ENCODE data around the gene FBRS. TPM values are rescaled to one million over a fixed set of nuclear protein-coding genes. Genes with fewer than 3 reads are reported as not detected.
A peak's percentile ranks its signal among the peaks of the same experiment; 100 is the strongest.

The FBRS gene
- total and polyA plus RNA-seq, 2 donors (not counting 3 experiments of a cell fraction or from before 2014, with no cell fraction given), result 15.5 to 68.6 TPM

DNA sequence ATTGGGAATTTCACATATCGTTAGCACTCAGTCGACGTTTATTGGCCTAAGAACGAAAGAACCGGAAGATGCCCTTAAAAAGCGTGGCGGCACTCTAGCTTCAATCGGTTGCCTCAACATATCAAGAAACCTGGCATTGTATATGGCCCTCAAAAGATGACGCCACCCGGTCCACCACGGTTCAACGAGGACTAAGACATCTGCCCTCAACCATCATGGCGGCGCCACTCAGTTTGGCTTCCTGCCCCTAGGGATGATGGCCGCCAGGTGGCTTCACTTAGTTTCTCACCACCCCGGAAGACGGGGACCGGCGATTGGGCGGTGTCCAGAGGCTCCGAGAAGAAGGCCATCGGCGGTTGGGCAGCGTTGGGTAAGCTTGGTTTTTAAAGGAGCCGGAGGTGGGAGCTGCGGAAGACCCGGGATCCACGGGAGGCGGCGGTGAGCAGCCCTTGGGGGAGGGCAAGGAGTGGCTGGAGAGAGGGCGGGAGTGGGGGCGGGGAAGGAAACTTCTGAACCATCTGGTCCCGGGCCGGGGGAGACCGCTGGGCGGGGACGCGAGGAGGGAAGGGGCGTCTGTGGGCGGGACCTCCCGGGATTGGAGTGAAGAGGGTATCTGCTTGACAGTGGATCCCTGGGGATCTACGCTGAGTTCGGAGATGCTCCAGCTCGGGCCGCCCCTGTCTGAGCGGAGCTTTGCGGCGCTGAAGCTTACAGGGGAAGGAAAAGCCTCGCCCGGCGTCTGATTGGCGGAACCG, 7.7 kb upstream of the FBRS start, which contains the start of gene PRR14:
Gene PRR14, plus strand, starts transcription at position 592 of the 755 bp plus-strand sequence. CDS start 686 bp downstream, outside the sequence.
- BruUV-seq (replicated peaks), result no TSS peak

More for the DNA sequence above, 7.7 kb upstream of the FBRS start, which contains the start of gene PRR14:
- POLR2A ChIA-PET, result interaction anchor here (1.1 to 1.3 kb wide), 2 partner anchors 8 to 16 kb away, joined by 5 to 8 read pairs; partner anchors contain the start of gene FBRS
- H3K4me1 ChIP-seq (ENCODE audit: control insufficient read depth, extremely low read depth, insufficient read depth, low read length), result peaks cover 11% of the 10 kb centered on the region
- TF ChIP-seq, protein P1, sequence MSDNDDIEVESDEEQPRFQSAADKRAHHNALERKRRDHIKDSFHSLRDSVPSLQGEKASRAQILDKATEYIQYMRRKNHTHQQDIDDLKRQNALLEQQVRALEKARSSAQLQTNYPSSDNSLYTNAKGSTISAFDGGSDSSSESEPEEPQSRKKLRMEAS (IDR thresholded peaks at IDR 0.05; ENCODE audit: insufficient read depth, insufficient read length), result no peak
- no peak for TF ChIP-seq FOS (IDR thresholded peaks at IDR 0.05; ENCODE audit: borderline replicate concordance, insufficient read depth, low read length)
- TF ChIP-seq, protein P2, sequence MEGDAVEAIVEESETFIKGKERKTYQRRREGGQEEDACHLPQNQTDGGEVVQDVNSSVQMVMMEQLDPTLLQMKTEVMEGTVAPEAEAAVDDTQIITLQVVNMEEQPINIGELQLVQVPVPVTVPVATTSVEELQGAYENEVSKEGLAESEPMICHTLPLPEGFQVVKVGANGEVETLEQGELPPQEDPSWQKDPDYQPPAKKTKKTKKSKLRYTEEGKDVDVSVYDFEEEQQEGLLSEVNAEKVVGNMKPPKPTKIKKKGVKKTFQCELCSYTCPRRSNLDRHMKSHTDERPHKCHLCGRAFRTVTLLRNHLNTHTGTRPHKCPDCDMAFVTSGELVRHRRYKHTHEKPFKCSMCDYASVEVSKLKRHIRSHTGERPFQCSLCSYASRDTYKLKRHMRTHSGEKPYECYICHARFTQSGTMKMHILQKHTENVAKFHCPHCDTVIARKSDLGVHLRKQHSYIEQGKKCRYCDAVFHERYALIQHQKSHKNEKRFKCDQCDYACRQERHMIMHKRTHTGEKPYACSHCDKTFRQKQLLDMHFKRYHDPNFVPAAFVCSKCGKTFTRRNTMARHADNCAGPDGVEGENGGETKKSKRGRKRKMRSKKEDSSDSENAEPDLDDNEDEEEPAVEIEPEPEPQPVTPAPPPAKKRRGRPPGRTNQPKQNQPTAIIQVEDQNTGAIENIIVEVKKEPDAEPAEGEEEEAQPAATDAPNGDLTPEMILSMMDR (IDR thresholded peaks at IDR 0.05; ENCODE audit: extremely low read depth in 1 of 2, insufficient read depth in 1 of 2, low read depth in 1 of 2, low read length in 2 of 2), result no peak
- peak; percentile 25 for TF ChIP-seq POLR2A (IDR thresholded peaks at IDR 0.05; ENCODE audit: low read depth, low read length)
- TF ChIP-seq JUN (IDR thresholded peaks at IDR 0.05; ENCODE audit: borderline replicate concordance, insufficient read depth, insufficient read length, low read depth), result peak; percentile 49
- H2AFZ ChIP-seq (ENCODE audit: low read depth, low read length), result peak within 1 kb of the TSS; percentile 76
- peak within 1 kb of the TSS; percentile 62 for H3K4me2 ChIP-seq (ENCODE audit: insufficient read depth, low read length)
- FAIRE-seq, result peak; percentile 99
- dilution Hi-C loops (cut with MboI; ENCODE audit: extremely low pct_ligation_motif_present, low sequenced_read_pairs) (no loop called here), intact Hi-C loops (cut with micrococcal nuclease) (loop anchor here (1.0 to 10.0 kb wide), 7 partner anchors 8 to 556 kb away; partner anchors contain the start of genes FBRS, FBXL19, SRCAP and TBC1D10B)
- H4K20me1 ChIP-seq (replicated peaks; ENCODE audit: control insufficient read depth, extremely low read depth, insufficient read depth, low read length), result no peaks in the 10 kb centered on the region
- no peaks in the 10 kb centered on the region for H3K9me3 ChIP-seq (replicated peaks; ENCODE audit: control insufficient read depth, insufficient read depth, low read length)
- no peaks in the 10 kb centered on the region for H3K27me3 ChIP-seq (ENCODE audit: control insufficient read depth in 2 of 2, insufficient read depth in 2 of 2, low read length in 2 of 2)
- H3K4me3 ChIP-seq (replicated peaks in 1 of 3; ENCODE audit: insufficient read depth in 1 of 3, low read depth in 1 of 3, low read length in 3 of 3), result peak within 1 kb of the TSS; percentile 36 to 95 (median 66)
- H3K79me2 ChIP-seq (ENCODE audit: control insufficient read depth, insufficient read depth, low read length), result peaks cover 8% of the 10 kb centered on the region
- CTCF ChIA-PET, result interaction anchor here (0.6 to 2.5 kb wide), 12 partner anchors 9 to 595 kb away, joined by 3 to 21 read pairs (median 3); partner anchors contain the start of gene DCTPP1
- H3K9ac ChIP-seq (replicated peaks; ENCODE audit: extremely low read depth, insufficient read depth, low read length), result peak within 1 kb of the TSS; percentile 73
- no peaks in the 10 kb centered on the region for H3K9me1 ChIP-seq (replicated peaks; ENCODE audit: control insufficient read depth, extremely low read depth, insufficient read depth, low read length)
- DNase-seq (ENCODE audit: low read depth, low spot score), result peak; percentile 100
- peak within 1 kb of the TSS; percentile 52 for H3K27ac ChIP-seq (ENCODE audit: insufficient read depth, low read depth, low read length)
- H3K36me3 ChIP-seq (ENCODE audit: control insufficient read depth in 2 of 2, extremely low read depth in 1 of 2, insufficient read depth in 2 of 2, low read length in 2 of 2), result peaks cover 5 to 20% of the 10 kb centered on the region in 2 experiments

Measured in endothelial cell of umbilical vein (primary cell).